PC-9 (cell line): ENCODE measurements around the gene ATP4A. TPM values are rescaled to one million over a fixed set of nuclear protein-coding genes. Genes with fewer than 3 reads are reported as not detected.

Experiments
- BruUV-seq: library from RNA; stranded (reverse); fragments of 400-500 nt; replicated peaks from 2 replicates; lab custom pipeline; 2021; lab: Mats Ljungman, UMichigan
- CTCF ChIA-PET: fragments of 300-600 bp; sonication (Branson Sonifier 250); formaldehyde crosslinking; loops from one replicate; lab custom pipeline; 2022; ENCODE audit warnings: antibody characterized with exemption; lab: Charles Lee
- POLR2A ChIA-PET: fragments of 300-600 bp; sonication (Branson Sonifier 250); formaldehyde crosslinking; loops from one replicate; lab custom pipeline; 2022; ENCODE audit warnings: antibody characterized with exemption; ENCODE audit not compliant: unreplicated experiment; lab: Charles Lee
- DNase-seq, 2 experiments: peaks; one replicate each; pipeline versions ENCODE4 v3.0.0 to v3.0.0-alpha.2; 2015 to 2022; ENCODE audit warnings: mixed read lengths in 1 of 2
- H2AFZ ChIP-seq: fragments of 200-600 bp; sonication (generic); 2 replicates; pipeline ENCODE4 v1.8.1; 2017; ENCODE audit warnings: antibody characterized with exemption
- H3F3A ChIP-seq: fragments of 200-600 bp; sonication (generic); 2 replicates; pipeline ENCODE4 v1.8.1; 2017; ENCODE audit warnings: antibody characterized with exemption, mild to moderate bottlenecking, low read depth; ENCODE audit not compliant: insufficient read depth
- H3K27ac ChIP-seq: fragments of 200-600 bp; sonication (generic); 2 replicates; pipeline ENCODE4 v1.6.1; 2016; ENCODE audit warnings: mixed run types
- H3K27me3 ChIP-seq: fragments of 200-600 bp; sonication (generic); 2 replicates; pipeline ENCODE4 v1.6.1; 2016; ENCODE audit warnings: low read depth, mixed run types; ENCODE audit not compliant: insufficient read depth
- H3K36me3 ChIP-seq: fragments of 200-600 bp; sonication (generic); 2 replicates; pipeline ENCODE4 v1.6.1; 2016; ENCODE audit warnings: low read depth, mixed run types
- H3K4me1 ChIP-seq: fragments of 200-600 bp; sonication (generic); replicated peaks from 2 replicates; pipeline ENCODE4 v1.6.1; 2016; ENCODE audit warnings: mixed run types; ENCODE audit not compliant: insufficient read depth
- H3K4me2 ChIP-seq: fragments of 200-600 bp; sonication (generic); 2 replicates; pipeline ENCODE4 v1.6.1; 2017; ENCODE audit warnings: mixed run types
- H3K4me3 ChIP-seq: fragments of 200-600 bp; sonication (generic); 2 replicates; pipeline ENCODE4 v1.6.1; 2016; ENCODE audit warnings: mixed run types
- H3K79me2 ChIP-seq: fragments of 200-600 bp; sonication (generic); 2 replicates; pipeline ENCODE4 v1.6.1; 2017; ENCODE audit warnings: low read depth, mixed run types
- H3K9me2 ChIP-seq: fragments of 200-600 bp; sonication (generic); 2 replicates; pipeline ENCODE4 v1.8.1; 2017; ENCODE audit warnings: mild to moderate bottlenecking; ENCODE audit not compliant: insufficient read depth
- H3K9me3 ChIP-seq: fragments of 200-600 bp; sonication (generic); 2 replicates; pipeline ENCODE4 v1.8.1; 2016; ENCODE audit warnings: low read depth; ENCODE audit not compliant: insufficient read depth
- H4K20me1 ChIP-seq: fragments of 200-600 bp; sonication (generic); 2 replicates; pipeline ENCODE4 v1.8.1; 2017; ENCODE audit not compliant: insufficient read depth
- EZH2 ChIP-seq: fragments of 200-600 bp; sonication (generic); IDR thresholded peaks from 2 replicates; pipeline ENCODE4 v1.8.0; 2017; ENCODE audit warnings: antibody characterized with exemption, low read depth
- intact Hi-C: fragments of 100-400 bp; cut with micrococcal nuclease; formaldehyde crosslinking; loops from one replicate; pipeline ENCODE4 v1.10.0; 2022; ENCODE audit not compliant: unreplicated experiment
- total RNA-seq: library from RNA; stranded (reverse); gene quantifications from 2 replicates; pipeline ENCODE4 v1.2.3, GENCODE V29; 2021
- TF ChIP-seq, protein P1 (sequence below): fragments of 200-600 bp; sonication (generic); conservative IDR thresholded peaks from 2 replicates; pipeline ENCODE4 v1.6.1; 2017; ENCODE audit warnings: mixed run types, antibody characterized with exemption, mild to moderate bottlenecking, moderate library complexity

Gene ATP4A
- total RNA-seq, 1 experiment from 2014 or later = not detected

DNA sequence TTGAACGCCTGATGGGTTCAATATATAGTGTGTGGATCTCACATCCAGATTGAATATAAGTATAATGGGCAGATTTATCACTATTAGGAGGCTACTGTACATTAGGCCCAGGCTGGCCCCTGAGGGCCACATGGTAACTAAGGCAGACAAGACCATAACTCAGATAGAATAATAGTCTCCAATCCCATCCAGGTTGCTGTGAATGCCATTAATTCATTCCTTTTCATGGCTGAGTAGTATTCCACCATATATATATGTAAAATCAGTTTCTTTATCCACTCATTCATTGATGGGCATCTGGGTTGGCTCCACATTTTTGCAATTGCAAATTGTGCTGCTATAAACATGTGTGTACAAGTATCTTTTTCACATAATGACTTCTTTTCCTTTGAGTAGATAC, 14.5 kb upstream of the ATP4A start:
- Histone ChIP-seq H3K9me2 (no peaks in the 10 kb centered on the region), H3K4me1 (no peaks in the 10 kb centered on the region), H3K79me2 (no peaks in the 10 kb centered on the region), H3K27me3 (peaks cover 51% of the 10 kb centered on the region), H3K9me3 (peaks cover 5% of the 10 kb centered on the region), H3K4me2 (no peak overlapping the region), H2AFZ (no peak overlapping the region), H3K36me3 (no peaks in the 10 kb centered on the region), H3F3A (no peaks in the 10 kb centered on the region), H4K20me1 (no peaks in the 10 kb centered on the region), H3K27ac (no peak overlapping the region), H3K4me3 (no peak overlapping the region)
- TF ChIP-seq, protein P1, sequence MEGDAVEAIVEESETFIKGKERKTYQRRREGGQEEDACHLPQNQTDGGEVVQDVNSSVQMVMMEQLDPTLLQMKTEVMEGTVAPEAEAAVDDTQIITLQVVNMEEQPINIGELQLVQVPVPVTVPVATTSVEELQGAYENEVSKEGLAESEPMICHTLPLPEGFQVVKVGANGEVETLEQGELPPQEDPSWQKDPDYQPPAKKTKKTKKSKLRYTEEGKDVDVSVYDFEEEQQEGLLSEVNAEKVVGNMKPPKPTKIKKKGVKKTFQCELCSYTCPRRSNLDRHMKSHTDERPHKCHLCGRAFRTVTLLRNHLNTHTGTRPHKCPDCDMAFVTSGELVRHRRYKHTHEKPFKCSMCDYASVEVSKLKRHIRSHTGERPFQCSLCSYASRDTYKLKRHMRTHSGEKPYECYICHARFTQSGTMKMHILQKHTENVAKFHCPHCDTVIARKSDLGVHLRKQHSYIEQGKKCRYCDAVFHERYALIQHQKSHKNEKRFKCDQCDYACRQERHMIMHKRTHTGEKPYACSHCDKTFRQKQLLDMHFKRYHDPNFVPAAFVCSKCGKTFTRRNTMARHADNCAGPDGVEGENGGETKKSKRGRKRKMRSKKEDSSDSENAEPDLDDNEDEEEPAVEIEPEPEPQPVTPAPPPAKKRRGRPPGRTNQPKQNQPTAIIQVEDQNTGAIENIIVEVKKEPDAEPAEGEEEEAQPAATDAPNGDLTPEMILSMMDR = no peak
- no peak for TF ChIP-seq EZH2
- no peak for DNase-seq
- BruUV-seq = no TSS peak
- intact Hi-C loops = no loop called here
- ChIA-PET CTCF (no interaction called here), POLR2A (no interaction called here)

DNA sequence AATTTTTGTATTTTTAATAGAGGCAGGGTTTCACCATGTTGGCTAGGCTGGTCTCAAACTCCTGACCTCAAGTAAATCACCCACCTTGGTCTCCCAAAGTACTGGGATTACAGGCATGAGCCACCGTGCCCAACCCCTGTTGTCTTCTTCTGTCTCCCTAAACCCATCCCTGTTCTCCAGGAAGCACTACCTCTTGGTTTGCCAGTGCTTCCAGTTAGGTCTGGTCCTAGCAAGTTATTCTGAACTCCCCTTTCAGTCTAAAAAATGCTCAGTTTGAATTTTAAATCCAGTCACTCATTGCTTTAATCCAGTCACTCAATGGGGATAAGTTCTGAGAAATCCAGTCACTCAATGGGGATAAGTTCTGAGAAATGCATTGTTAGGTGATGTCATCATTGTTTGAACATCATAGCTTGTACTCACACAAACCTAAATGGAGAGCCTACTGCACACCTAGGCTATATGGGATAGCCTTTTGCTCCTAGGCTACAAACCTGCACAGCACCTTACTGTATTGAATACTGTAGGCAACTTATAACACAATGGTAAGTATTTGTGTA, 8.0 kb upstream of the ATP4A start:
- H3K4me2 ChIP-seq = no peak overlapping the region
- BruUV-seq = no TSS peak
- H3K9me2 ChIP-seq = no peaks in the 10 kb centered on the region
- no peak for TF ChIP-seq EZH2
- TF ChIP-seq, protein P1 = no peak
- peaks cover 2% of the 10 kb centered on the region for H3K9me3 ChIP-seq
- intact Hi-C loops = no loop called here
- no peaks in the 10 kb centered on the region for H3K4me1 ChIP-seq
- ChIA-PET CTCF (interaction anchor here (0.6 kb wide), 1 partner anchor 8 kb away, joined by 5 read pairs; the partner anchor contains the start of gene ATP4A), POLR2A (no interaction called here)
- no peak for DNase-seq
- H3K27me3 ChIP-seq = peaks cover 38% of the 10 kb centered on the region
- no peaks in the 10 kb centered on the region for H3F3A ChIP-seq
- H3K27ac ChIP-seq = no peak overlapping the region
- no peaks in the 10 kb centered on the region for H4K20me1 ChIP-seq
- no peak overlapping the region for H2AFZ ChIP-seq
- no peak overlapping the region for H3K4me3 ChIP-seq
- no peaks in the 10 kb centered on the region for H3K36me3 ChIP-seq
- H3K79me2 ChIP-seq = no peaks in the 10 kb centered on the region

DNA sequence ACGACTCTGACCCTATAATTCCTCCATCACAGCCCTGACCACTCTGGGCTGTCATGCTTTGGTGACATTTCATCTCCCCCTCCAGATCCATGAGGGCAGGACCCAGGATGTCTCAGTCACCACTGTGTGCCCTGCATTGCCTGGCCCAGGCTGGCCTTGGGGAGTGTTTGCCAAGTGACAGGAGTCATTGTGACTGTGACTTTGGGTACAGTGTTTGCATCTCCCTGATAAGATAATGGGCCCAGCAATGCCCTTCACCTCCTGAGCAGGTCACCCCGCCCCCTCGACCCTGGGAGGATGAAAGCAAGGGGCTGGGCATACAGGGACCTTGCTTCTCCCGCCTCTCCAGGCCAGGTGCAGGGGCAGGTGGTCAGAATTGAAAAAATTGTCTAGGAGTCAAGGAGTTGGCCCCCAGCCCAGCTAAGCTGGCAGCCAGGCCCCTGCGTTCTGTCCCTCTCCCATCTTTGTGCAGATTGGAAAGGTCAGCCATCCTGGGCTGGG, 5.9 kb upstream of the ATP4A start:
- H3K4me1 ChIP-seq = no peaks in the 10 kb centered on the region
- TF ChIP-seq EZH2 = no peak
- TF ChIP-seq, protein P1 = no peak
- no peaks in the 10 kb centered on the region for H3F3A ChIP-seq
- no peak overlapping the region for H3K4me3 ChIP-seq
- ChIA-PET CTCF (no interaction called here), POLR2A (no interaction called here)
- H2AFZ ChIP-seq = no peak overlapping the region
- no peaks in the 10 kb centered on the region for H3K9me3 ChIP-seq
- intact Hi-C loops = no loop called here
- no peaks in the 10 kb centered on the region for H3K36me3 ChIP-seq
- no peak overlapping the region for H3K4me2 ChIP-seq
- H4K20me1 ChIP-seq = no peaks in the 10 kb centered on the region
- H3K79me2 ChIP-seq = no peaks in the 10 kb centered on the region
- BruUV-seq = no TSS peak
- H3K27me3 ChIP-seq = peaks cover 27% of the 10 kb centered on the region
- H3K9me2 ChIP-seq = no peaks in the 10 kb centered on the region
- H3K27ac ChIP-seq = no peak overlapping the region
- DNase-seq = no peak
